22Rv1 (cell line): ENCODE measurements around the gene RFTN1.

ENCODE experiments used
- ZFX ChIP-seq: fragments of 450-650 bp; IDR thresholded peaks from 2 replicates; pipeline ENCODE4 v1.6.1; 2017; ENCODE audit warnings: antibody characterized with exemption, borderline replicate concordance
- TF ChIP-seq, protein P1 (sequence below): fragments of 450-650 bp; IDR thresholded peaks from 2 replicates; pipeline ENCODE4 v1.5.1; 2017; ENCODE audit warnings: mild to moderate bottlenecking

- TF ChIP-seq, protein P1, sequence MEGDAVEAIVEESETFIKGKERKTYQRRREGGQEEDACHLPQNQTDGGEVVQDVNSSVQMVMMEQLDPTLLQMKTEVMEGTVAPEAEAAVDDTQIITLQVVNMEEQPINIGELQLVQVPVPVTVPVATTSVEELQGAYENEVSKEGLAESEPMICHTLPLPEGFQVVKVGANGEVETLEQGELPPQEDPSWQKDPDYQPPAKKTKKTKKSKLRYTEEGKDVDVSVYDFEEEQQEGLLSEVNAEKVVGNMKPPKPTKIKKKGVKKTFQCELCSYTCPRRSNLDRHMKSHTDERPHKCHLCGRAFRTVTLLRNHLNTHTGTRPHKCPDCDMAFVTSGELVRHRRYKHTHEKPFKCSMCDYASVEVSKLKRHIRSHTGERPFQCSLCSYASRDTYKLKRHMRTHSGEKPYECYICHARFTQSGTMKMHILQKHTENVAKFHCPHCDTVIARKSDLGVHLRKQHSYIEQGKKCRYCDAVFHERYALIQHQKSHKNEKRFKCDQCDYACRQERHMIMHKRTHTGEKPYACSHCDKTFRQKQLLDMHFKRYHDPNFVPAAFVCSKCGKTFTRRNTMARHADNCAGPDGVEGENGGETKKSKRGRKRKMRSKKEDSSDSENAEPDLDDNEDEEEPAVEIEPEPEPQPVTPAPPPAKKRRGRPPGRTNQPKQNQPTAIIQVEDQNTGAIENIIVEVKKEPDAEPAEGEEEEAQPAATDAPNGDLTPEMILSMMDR = no peak
- TF ChIP-seq ZFX = no peak
Measured at GRCh38 chr3:16328124-16328523, 185.4 kb downstream of the RFTN1 start.
